Stimulated activated CD4-positive, alpha-beta T cell treated with anti-CD3 and anti-CD28 coated beads, Interleukin-2, amount 100 ng/mL, for 24 hours (primary cell): Measurements from ENCODE around the gene NCK2.

ENCODE experiments used
- DNase-seq, 2 donors: peaks; one replicate each; pipeline ENCODE4 v3.0.0-alpha.2; 2020

NCK2 gene

GRCh38 chr2:105903051-105903674 lies 158.5 kb downstream of the NCK2 start:
- DNase-seq: no peak

GRCh38 chr2:105904938-105905337 lies 160.2 kb downstream of the NCK2 start:
- DNase-seq: no peak

GRCh38 chr2:105906481-105906880 lies 161.8 kb downstream of the NCK2 start:
- DNase-seq: no peak

GRCh38 chr2:105907184-105907583 lies 162.5 kb downstream of the NCK2 start:
- DNase-seq: no peak

GRCh38 chr2:105909215-105909614 lies 164.5 kb downstream of the NCK2 start:
- no peak for DNase-seq

- no peak for DNase-seq
Measured at GRCh38 chr2:105910497-105911238, 166.0 kb downstream of the NCK2 start.

- no peak for DNase-seq
Measured at GRCh38 chr2:105911425-105911824, 166.7 kb downstream of the NCK2 start.

- DNase-seq: no peak
Measured at GRCh38 chr2:105912081-105912480, 167.4 kb downstream of the NCK2 start.

GRCh38 chr2:105915005-105915558 lies 170.4 kb downstream of the NCK2 start:
- DNase-seq: no peak

GRCh38 chr2:105917226-105917625 lies 172.5 kb downstream of the NCK2 start:
- no peak for DNase-seq

- DNase-seq: no peak
Measured at GRCh38 chr2:105917688-105918087, 173.0 kb downstream of the NCK2 start.

- DNase-seq: no peak
Measured at GRCh38 chr2:105919191-105919811, 174.6 kb downstream of the NCK2 start.

GRCh38 chr2:105919826-105920225 lies 175.1 kb downstream of the NCK2 start:
- DNase-seq: peak; percentile 53 to 65

- no peak for DNase-seq
Measured at GRCh38 chr2:105924271-105924670, 179.6 kb downstream of the NCK2 start.

- no peak for DNase-seq
Measured at GRCh38 chr2:105924932-105925331, 180.2 kb downstream of the NCK2 start.

GRCh38 chr2:105925390-105925789 lies 180.7 kb downstream of the NCK2 start:
- no peak for DNase-seq

- DNase-seq: peak; percentile 44 to 58
Measured at GRCh38 chr2:105926960-105927678, 182.4 kb downstream of the NCK2 start.

- DNase-seq: no peak
Measured at GRCh38 chr2:105928086-105928485, 183.4 kb downstream of the NCK2 start.

- DNase-seq: no peak
Measured at GRCh38 chr2:105928563-105928962, 183.9 kb downstream of the NCK2 start.

GRCh38 chr2:105929516-105929915 lies 184.8 kb downstream of the NCK2 start:
- DNase-seq: peak; percentile 22 to 42

GRCh38 chr2:105932582-105932981 lies 187.9 kb downstream of the NCK2 start:
- DNase-seq: no peak

GRCh38 chr2:105933906-105934305 lies 189.2 kb downstream of the NCK2 start:
- no peak for DNase-seq

- peak; percentile 37 to 44 for DNase-seq
Measured at GRCh38 chr2:105934467-105934866, 189.8 kb downstream of the NCK2 start.
